Measurements from ENCODE around the gene LCK.

DNA sequence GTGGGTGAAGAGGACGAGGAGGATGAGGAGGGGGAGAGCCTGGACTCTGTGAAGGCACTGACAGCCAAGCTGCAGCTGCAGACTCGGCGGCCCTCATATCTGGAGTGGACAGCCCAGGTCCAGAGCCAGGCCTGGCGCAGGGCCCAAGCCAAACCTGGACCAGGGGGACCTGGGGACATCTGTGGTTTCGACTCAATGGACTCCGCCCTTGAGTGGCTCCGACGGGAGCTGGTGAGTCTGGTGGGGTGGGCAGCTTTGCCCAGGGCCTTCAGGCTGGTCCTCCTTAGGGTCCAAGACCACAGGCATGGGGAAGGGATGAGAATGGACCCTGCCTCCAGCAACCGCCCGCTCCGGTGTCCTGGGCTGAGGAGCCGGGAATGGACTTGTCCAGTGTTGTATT lies 3.6 kb upstream of the LCK start:
- TF ChIP-seq RXRA (IDR thresholded peaks at IDR 0.05; ENCODE audit: insufficient read depth, low read depth, low read length) (no peak), YY1 (IDR thresholded peaks at IDR 0.05; ENCODE audit: low read depth, low read length) (no peak), POLR2AphosphoS5 (IDR thresholded peaks at IDR 0.05; ENCODE audit: low read depth, low read length) (no peak), KDM5A (IDR thresholded peaks at IDR 0.05; ENCODE audit: low read length) (no peak), JUN (IDR thresholded peaks at IDR 0.05; ENCODE audit: low read depth, low read length) (no peak), ZNF274 (IDR thresholded peaks at IDR 0.05; ENCODE audit: borderline replicate concordance, extremely low read depth, low read length) (no peak), POLR2A (IDR thresholded peaks at IDR 0.05; ENCODE audit: control extremely low read depth in 1 of 2, low read depth in 2 of 2, low read length in 2 of 2) (no peak)
- TF ChIP-seq, protein P1, sequence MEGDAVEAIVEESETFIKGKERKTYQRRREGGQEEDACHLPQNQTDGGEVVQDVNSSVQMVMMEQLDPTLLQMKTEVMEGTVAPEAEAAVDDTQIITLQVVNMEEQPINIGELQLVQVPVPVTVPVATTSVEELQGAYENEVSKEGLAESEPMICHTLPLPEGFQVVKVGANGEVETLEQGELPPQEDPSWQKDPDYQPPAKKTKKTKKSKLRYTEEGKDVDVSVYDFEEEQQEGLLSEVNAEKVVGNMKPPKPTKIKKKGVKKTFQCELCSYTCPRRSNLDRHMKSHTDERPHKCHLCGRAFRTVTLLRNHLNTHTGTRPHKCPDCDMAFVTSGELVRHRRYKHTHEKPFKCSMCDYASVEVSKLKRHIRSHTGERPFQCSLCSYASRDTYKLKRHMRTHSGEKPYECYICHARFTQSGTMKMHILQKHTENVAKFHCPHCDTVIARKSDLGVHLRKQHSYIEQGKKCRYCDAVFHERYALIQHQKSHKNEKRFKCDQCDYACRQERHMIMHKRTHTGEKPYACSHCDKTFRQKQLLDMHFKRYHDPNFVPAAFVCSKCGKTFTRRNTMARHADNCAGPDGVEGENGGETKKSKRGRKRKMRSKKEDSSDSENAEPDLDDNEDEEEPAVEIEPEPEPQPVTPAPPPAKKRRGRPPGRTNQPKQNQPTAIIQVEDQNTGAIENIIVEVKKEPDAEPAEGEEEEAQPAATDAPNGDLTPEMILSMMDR (IDR thresholded peaks at IDR 0.05; ENCODE audit: control extremely low read depth in 1 of 3, insufficient read depth in 1 of 3, low read depth in 1 of 3, low read length in 3 of 3), result no peak
